ENCODE data around the gene SHISA5.

Gene SHISA5

GRCh38 chr3:48459773-48460516 is 44.0 kb downstream of the SHISA5 start:
- no peak for DNase-seq (ENCODE audit: low read depth)

DNA sequence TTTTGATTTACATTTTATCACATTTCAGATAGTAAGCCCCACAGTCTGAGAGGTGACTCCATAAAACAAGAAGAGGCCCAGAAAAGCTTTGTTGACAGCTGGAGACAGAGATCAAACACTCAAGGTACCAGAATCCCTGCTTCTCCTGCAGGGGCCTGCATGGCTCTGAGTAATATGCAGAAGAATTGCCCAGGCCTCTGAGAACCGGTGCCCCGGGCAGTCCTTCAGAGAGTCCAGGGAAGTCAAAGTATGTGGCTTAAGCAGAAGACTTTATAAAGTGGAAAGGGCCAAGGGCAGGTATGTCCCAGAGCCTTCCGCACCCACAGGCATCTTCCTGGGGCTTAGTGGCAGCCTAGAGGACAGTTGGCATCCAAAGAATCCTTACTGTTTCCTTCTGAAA is 44.6 kb downstream of the SHISA5 start:
- DNase-seq (ENCODE audit: low read depth) = no peak

DNA sequence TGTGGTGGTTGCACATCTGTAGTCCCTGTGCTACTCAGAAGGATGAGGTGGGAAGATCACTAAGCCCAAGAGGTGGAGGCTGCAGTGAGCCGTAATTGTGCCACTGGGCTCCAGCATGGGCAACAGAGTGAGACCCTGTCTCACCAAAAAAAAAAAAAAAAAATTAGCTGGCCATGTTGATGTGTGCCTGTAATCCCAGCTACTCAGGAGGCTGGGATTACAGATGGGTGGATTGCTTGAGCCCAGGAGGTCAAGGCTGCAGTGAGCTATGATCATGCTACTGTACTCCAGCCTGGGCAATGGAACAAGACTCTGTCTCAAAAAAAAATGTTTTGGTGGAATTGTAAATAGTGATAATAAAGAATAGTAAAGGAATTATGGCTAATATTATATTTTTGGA is 47.5 kb downstream of the SHISA5 start:
- no peak for DNase-seq (ENCODE audit: low read depth)

DNA sequence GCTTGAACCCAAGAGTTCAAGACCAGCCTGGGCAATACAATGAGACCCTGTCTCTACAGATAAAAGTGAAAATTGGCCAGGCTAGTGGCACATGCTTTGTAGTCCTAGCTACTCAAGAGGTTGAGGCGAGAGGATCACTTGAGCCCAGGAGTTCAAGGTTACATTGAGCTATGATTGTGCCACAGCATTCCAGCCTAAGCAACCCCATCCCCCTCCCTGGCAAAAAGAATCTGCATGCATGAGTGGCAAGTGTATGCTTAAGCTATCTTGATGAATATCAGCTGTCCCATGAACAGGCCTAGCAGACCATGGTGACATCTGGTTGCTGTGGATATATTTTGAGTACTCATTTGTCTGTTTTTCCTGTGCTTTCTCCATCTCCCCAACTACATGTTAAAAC is 52.7 kb downstream of the SHISA5 start:
- no peak for DNase-seq (ENCODE audit: low read depth)

- DNase-seq (ENCODE audit: low read depth) = peak; percentile 63
Measured at GRCh38 chr3:48446425-48447193, 57.4 kb downstream of the SHISA5 start, which contains the start of gene ATRIP. TSS of gene ATRIP (plus strand) at chr3:48446737. CDS start at chr3:48446846, 109 bp downstream.

- DNase-seq (ENCODE audit: low read depth) = no peak
Measured at GRCh38 chr3:48446043-48446424, 57.9 kb downstream of the SHISA5 start.

GRCh38 chr3:48445277-48445882 is 58.6 kb downstream of the SHISA5 start:
- DNase-seq (ENCODE audit: low read depth) = no peak

DNA sequence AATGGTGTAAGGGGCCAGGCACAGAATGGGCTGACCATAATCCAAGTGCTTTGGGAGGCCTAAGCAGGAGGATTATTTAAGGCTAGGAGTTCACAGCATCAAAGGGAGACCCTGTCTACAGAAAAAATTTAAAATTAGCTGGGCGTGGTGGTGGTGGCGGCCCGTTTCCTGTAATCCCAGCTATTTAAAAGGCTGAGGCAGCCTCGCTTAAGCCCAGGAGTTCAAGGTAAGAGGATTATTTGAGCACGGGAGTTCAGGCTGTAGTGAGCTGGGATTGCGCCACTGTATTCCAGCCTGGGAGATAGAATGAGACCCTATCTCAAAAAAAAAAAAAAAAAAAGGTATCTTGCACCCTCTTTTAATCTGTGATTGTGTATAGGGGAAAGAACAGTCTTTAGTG is 62.0 kb downstream of the SHISA5 start:
- no peak for DNase-seq (ENCODE audit: low read depth)

DNA sequence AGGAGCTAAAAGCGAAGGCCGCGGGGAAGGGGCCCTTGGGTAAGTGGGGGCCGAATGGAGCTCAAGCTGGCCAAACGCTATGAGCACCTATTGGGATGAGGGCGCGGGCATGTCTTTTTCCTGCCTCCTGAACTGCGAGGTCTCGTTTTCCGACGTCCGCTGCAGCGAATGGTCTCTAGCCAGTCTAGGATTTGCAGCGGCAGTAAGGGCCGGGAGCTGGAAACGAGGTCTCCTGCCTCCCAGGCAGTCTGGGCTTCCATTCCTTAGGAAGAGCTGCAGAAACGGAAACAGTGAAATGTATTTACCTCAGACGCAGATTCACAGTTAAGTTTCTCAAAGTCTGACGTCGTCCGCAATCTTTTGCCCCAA is 63.4 kb downstream of the SHISA5 start:
- no peak for DNase-seq (ENCODE audit: low read depth)

- DNase-seq (ENCODE audit: low read depth) = peak; percentile 98
Measured at GRCh38 chr3:48439820-48440589, 64.0 kb downstream of the SHISA5 start, which contains the start of the genes CCDC51 and TMA7. TSS of gene CCDC51 (minus strand) at chr3:48440119. CDS start at chr3:48435128, 4,991 bp downstream. TSS of gene TMA7 (plus strand) at chr3:48440257. CDS start at chr3:48440297, 40 bp downstream.

DNA sequence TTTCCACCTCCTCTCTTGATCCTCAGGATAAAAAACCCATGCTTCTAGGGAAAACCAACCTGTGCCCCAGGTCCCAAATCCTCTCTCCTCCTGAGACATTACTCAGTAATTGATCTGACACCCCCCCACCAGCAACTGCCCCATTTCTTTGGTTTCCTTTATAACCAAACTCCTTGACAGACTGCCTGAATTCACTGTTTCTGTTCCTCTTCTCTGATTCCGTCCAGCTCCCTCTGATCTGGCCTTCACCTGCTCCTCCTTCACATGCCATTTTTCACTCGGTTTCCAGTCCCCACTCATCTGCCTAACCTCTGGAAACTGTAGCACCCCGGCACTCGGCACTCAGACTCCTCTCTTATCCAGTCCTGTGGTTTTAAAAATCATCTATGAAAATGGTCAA is 66.2 kb downstream of the SHISA5 start:
- no peak for DNase-seq (ENCODE audit: low read depth)

GRCh38 chr3:48436855-48437254 is 67.1 kb downstream of the SHISA5 start:
- no peak for DNase-seq (ENCODE audit: low read depth)

DNA sequence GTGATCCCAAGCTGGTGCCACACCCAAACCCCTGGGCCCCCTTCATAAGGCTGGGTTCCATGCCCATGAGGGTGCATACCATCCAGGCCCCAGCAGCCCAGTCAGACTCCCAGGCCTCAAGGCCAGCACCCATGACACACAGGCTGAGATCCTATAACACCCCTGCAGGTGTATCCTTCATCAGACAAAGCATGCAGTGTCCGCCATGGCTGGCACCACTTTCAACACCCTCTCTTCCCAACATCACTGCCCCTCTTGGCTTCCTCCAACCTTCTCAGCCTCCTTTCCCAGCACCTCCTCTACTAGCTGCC is 67.5 kb downstream of the SHISA5 start:
- DNase-seq (ENCODE audit: low read depth) = no peak

- peak; percentile 74 for DNase-seq (ENCODE audit: low read depth)
Measured at GRCh38 chr3:48435774-48436476, 68.0 kb downstream of the SHISA5 start.

GRCh38 chr3:48435223-48435595 is 68.8 kb downstream of the SHISA5 start:
- DNase-seq (ENCODE audit: low read depth) = no peak

GRCh38 chr3:48434591-48435222 is 69.3 kb downstream of the SHISA5 start:
- no peak for DNase-seq (ENCODE audit: low read depth)

DNA sequence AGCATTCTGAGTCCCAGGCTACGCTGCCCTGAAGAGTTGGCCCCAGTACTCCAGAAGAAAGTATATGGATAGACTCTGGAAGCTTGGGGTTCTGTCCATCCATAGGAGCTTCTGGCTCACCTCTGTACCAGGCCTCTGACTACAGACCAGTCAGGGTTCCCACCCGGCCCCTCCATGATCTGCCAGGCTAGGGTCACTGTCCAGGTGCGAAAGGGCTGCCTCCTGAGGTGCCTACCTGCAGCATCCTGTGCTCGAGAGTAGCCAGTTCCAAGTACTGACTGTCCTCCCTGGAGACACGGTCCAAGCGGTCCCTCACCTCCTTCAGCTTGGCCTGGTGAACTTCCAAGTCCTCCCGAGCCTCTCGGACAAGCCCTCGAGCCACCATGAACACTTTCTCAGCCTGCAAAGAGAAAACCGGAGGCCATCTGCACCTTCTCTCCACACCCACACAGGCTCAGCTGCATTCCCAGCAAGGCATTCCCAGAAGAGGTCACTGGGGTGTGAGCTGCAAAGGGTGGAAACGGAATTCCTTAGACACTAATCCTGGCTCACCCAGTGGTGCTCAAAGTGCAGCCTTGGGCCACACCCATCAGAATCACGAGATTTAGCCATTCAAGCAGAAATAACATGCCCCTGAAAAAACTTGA is 70.4 kb downstream of the SHISA5 start:
- DNase-seq (ENCODE audit: low read depth) = no peak

DNA sequence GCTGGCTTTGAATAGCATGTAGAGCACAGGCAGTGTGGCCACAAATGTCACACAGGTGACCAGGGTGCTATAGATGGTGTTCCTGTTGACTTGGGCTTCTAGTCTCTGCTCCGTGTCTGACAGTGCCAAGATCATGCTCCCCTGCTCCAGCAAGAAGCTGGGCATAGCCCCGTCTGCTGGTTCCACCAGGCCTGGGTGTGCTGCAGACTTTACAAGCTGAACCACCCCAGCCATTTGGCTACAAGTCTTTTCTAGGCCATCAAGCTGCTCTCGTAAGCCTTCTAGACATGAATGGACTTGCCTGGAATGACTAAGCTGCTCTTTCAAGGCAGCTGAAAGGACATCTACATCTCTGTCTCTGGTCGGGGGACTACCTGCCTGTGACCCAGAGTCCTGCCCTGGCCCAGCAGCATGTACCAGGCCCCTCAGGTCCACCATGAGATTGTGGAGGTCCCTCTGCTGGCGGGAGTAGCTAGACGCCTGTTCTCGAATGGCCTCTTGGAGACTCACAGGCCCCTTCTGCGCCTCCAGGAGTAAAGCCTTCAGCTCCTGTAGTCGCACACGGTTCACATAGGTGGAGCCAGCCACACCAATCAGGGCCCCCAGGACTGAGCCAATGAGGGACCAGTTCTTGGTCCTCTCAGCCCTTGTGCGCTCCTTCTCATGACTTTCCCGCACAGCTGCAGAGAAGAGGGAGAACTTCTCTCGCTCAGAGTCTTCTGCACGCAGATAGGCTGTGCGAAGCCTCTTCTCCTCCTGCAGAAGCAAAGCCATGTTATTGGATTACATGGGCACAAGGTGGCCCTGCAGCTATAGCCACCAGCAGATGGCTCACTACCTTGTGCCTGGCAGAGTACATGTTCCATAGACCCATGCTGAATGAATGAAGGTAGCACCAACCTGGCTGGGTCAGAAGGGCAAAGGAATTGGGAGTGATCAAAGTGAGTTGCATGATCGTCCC is 71.3 kb downstream of the SHISA5 start:
- DNase-seq (ENCODE audit: low read depth) = no peak

- DNase-seq (ENCODE audit: low read depth) = no peak
Measured at GRCh38 chr3:48431224-48432029, 72.5 kb downstream of the SHISA5 start.

Measured in stimulated activated CD8-positive, alpha-beta memory T cell treated with anti-CD3 and anti-CD28 coated beads, Interleukin-15, amount 100 ng/mL, for 1 hour (primary cell).